Thyroid gland (tissue), 4 donors: ENCODE data around the gene SERF2.

ENCODE experiments used
- CTCF ChIP-seq, 6 experiments: fragments of 200-600 bp in 3 of 6; fragments of 450-650 bp in 3 of 6; sonication (generic) in 3 of 6; IDR thresholded peaks; one replicate each; pipeline ENCODE4 v1.5.1; 2016 to 2019; ENCODE audit warnings: antibody characterized with exemption in 6 of 6, mild to moderate bottlenecking in 2 of 6, inconsistent platforms in 1 of 6, moderate library complexity in 1 of 6
- POLR2A ChIP-seq, 2 donors: fragments of 450-650 bp; IDR thresholded peaks; one replicate each; pipeline ENCODE4 v1.6.1; 2017; ENCODE audit warnings: antibody characterized with exemption in 2 of 2, mild to moderate bottlenecking in 2 of 2, moderate library complexity in 1 of 2

DNA sequence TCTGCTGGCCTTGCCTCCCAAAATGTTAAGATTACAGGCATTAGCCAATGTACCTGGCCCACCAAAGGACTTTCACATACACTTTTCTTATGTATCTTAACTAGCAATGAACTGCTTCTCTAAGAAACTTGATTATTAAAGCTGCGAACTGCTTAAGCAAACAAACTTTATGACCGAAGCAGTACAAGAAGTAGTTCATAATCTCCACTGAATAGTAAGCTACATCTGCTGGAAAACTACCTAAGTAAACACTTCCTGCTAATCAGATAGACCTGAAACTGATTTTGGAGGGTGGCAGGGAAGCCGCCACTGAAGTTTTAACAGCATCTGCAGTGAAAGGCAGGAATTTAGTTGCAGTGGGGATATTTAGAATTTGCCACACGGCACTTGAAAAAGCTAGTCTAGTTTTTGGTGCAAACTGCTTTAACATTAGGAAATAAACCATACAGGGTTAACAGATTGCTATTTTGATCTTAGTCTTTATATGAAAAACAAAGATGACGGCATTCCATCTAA lies 16.4 kb downstream of the SERF2 start:
- no peak for TF ChIP-seq CTCF (IDR thresholded peaks at IDR 0.05)
- TF ChIP-seq POLR2A (IDR thresholded peaks at IDR 0.05): no peak
